RPMI8226 (cell line): ENCODE results near the gene KDM2A.

ENCODE experiments used
- DNase-seq: peaks from one replicate; pipeline ENCODE4 v3.0.0-alpha.2; 2015

Gene KDM2A

GRCh38 chr11:67262731-67263675 lies 143.9 kb downstream of the KDM2A start:
- peak; percentile 85 for DNase-seq

DNA sequence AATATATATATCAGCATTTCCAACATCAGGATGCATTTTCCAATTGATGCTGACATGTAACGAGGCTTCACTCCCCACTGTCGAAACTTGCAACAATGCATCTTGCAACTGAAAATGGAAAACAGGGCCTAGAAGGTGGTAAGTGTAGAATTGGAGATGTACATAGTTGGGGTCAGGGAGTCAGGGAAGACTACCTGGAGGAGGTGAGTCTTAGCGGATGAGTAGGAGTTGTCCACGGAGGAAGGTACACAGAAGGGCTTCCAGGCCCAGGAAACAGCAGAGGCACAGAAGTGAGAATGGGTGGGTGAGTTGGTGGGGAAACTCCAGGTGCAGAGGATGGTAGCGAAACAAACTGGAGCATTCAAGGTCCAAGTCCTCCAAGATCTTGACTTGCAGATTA lies 145.2 kb downstream of the KDM2A start:
- DNase-seq, result no peak

DNA sequence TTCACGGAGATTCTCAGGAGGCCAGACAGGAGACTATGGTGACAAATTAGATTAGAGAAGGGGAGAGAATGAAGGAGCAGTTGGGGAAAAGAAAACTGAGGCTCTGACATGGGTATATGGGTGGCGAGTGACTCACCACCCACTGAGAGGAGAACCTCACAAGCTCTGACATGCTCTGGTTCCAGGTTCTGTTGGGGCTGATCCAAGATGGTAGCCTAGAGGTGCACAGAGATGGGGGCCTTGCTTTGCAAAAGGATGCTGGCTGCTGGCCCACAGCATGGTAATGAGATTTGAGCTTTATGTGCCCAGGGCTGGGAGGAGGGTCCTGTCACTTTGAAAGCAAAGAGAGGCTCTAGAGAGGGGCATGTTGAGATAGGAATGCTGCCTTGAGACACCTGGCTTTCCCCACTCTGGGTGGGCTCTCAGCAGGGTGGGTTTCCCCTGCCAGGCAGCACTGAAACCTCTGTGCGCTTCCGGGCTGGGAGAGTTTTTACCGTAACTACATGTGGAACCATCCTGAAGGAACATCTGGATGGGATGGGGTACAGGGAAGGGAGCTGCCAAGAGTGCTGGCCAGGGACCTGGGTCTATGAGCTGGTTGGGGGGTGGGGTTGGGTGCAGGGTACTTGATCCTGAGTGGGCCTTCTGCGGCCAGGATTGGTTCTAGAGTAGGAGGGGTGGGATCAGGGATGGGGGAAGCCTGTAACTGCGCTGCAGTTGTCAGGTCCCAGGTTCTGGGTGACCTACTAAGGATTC lies 146.0 kb downstream of the KDM2A start:
- no peak for DNase-seq

GRCh38 chr11:67265633-67266448 lies 146.8 kb downstream of the KDM2A start:
- DNase-seq, result peak; percentile 77

DNA sequence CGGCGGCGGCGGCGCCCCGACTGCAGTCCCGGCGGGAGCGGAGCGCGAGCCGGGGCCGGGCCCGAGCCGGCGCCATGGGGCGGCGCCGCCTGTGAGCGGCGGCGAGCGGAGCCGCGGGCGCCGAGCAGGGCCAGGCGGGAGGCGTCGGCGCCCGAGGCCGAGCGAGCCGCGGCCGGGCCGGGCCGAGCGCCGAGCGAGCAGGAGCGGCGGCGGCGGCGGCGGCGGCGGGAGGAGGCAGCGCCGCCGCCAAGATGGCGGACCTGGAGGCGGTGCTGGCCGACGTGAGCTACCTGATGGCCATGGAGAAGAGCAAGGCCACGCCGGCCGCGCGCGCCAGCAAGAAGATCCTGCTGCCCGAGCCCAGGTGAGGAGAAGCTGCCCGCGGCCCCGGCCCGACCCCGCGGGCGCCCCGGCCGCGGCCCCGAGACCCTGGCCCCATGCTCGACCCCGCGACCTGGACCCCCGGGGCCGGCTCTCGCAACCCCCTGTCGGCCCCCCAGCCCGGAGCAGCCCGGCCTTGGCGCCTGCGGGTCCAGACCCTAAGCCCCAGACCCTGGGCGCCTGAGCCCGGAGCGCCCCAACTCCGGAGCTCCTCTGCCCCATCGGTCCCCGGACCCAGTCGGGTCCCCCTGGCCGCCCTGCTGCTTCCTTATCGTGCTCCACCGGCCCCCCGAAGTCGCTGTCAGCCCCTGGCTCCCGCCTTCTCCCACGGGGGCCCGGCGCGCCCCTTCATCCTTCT lies 147.6 kb downstream of the KDM2A start, which contains the start of gene GRK2:
TSS of gene GRK2 (plus strand) at position 25 of the 739 bp plus-strand sequence. CDS start at position 252, 227 bp downstream.
- DNase-seq, result peak; percentile 69

GRCh38 chr11:67267188-67268080 lies 148.4 kb downstream of the KDM2A start:
- peak; percentile 89 for DNase-seq

DNA sequence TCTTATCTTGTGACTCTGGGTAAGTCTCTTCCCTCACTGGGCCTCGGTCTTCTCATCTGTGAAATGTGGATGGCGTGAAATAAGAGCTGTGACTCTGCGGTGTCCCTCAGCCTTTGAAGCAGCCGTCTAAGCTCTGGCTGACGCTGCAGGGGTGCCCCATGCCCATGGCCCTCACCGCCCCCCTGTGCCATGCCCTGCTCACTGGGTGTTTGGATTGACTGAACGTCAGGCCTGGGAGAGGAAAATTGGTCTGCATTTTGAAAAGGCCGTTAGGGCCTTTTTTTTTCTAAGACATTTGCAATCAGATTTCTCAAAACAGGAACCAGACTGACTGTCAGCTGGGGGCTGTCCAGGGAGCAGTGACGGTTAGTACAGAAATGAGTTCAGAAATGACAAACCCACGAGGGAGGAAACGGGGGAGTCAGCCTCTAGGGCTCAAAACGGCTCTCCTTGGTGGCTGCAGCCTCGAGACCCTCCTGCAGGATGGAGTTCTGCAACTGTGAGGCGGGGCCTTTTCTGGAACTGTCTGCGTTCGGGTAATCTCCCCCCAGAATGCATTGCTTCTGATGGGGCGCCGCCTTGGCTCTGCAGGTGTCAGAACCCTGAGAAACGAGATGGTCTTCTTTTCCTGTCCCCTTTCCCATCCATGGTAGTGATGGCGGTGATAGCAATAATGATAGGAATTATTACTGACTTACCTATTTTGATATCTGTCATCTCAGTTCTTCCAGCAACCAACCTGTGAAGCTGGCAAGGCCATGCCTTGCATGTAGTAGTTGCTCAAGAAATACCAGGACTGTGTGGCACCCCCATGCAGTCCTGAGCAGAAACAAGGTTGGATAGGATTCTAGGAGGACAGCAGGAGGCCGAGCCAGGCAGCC lies 149.3 kb downstream of the KDM2A start:
- no peak for DNase-seq

DNA sequence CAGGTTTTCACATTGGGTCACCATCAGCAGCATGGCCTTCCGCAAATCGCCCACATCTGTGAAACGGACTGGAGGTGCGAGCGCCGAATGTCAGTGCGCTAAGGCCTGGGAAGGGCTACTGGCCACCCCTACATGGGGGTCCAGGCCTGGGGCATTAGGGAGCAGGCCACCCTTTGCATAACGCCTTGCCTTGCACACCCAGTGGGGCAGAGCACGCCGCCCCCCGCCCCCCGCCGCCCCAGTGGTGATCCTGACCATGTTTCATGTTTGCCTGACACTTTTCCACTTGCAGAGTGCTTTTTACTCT lies 149.9 kb downstream of the KDM2A start:
- no peak for DNase-seq

GRCh38 chr11:67269401-67270255 lies 150.6 kb downstream of the KDM2A start:
- no peak for DNase-seq

DNA sequence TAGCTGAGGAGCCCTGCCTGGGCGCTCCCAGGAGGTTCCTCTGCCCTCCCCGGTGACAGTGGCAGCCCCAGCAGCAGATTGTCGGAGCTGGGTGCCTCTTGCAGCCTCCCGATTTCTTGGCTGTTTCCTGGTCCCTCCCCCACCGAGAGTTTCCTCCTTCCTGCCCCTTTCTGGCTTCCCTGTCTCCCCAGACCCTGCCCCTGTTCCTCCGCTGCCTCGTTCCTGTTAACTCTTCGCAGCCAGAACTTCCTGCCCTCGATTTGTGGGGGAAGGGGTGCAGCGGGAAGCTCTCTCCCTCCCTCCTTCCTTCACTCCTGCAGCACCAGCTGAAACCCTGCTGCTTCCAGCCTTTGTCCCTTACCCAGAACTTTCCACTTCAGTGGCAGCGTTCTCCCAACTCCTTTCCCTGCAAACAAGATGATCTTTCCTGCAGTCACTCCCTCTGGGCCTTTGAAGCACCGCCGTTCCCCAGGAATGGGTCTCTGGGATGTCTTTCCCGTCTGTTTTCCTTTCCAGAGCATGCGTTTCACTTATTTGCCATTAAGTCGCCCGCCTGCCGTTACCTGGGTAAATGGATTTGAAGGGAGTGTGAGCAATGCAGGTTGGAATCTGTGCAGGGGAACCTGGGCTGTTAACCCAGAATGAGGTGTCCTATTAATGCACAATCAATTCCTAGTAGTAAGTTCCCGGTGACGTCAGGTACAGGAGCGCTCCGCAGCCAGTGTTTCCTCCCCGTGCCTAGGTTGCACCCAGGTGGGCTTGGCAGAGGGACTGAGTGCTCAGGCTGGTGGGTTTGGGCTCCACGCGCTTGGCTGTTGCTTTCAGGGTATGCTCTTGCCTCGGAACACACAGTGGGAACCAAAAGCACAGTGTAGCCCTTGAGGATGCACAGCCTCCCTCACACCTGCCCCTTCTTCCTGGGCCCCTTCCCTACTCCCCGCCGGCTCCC lies 151.5 kb downstream of the KDM2A start:
- DNase-seq, result no peak

DNA sequence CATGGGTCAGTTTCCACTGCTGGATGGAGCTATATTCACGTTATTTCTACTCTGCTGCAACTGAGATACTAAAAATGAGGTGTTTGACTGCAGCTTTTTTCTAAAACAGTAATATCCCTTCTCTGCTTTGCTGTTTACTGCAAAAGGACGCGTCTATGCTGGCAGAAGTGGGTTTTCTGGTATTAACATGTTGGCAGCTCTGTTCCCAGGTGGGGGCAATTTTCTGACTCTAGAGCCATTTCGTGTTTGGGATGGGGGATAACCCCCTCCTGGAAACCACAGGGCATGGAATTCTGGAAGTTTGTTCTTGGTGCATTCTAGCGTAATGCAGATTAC lies 152.1 kb downstream of the KDM2A start:
- DNase-seq, result no peak

DNA sequence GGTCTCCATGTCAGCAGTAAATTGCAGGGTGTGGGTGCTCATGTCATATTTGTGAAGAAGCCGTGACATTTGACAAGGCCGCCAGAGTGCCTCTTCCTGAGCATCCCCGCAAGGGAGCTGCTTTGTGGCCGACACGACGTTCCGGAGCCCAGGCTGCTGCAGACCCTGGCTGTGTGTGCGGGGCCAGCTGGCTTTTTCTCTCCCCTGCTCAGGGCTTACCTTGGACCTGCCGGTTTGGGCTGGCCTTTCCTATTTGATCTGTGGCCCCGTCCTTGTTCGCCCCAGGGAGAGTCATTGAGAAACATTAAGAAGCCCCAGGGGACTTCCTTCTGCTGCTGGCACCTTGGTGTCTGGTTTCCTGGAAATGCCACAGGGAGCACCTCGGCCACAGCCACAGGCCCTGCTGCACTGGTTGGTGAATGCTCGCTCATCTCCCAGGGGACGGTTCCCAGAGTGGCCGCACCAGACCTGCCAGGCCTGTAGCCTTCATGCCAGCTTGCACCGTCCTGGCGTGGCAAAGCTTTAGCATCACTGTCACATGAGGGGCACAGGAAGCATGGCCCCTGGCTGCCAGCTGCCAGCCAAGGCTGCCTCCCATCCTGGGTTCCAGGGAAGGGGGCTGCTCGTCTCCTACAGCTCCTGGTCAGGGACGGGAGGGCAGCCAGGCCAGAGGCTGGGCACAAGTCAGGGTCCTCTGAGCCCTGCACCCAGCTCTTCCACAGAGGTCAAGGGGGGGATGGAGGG lies 152.7 kb downstream of the KDM2A start:
- no peak for DNase-seq

- no peak for DNase-seq
These were observed 153.5 kb downstream of the KDM2A start for GRCh38 chr11:67272327-67273259.

GRCh38 chr11:67273260-67273990 lies 154.4 kb downstream of the KDM2A start:
- no peak for DNase-seq

- no peak for DNase-seq
These were observed 155.9 kb downstream of the KDM2A start for GRCh38 chr11:67274768-67275605.
